Measurements from ENCODE around the gene FBH1. TPM values are rescaled to one million over a fixed set of nuclear protein-coding genes. Genes with fewer than 3 reads are reported as not detected.
A peak's percentile ranks its signal among the peaks of the same experiment; 100 is the strongest.
"Not testable (repeated sequence)": the region's sequence is repeated elsewhere in the genome, so short reads cannot be mapped to it uniquely, and the experiment has no call there.

The FBH1 gene
- total RNA-seq (10 to 100 TPM; 52.8 to 95.5 TPM), polyA plus RNA-seq (ENCODE audit: insufficient read length in 2 of 2) (10 to 100 TPM; 57.6 to 74.0 TPM)
- long read RNA-seq, donor 1, transcript FBH1-201 (21 exons, 3,560 nt) = major isoform, 7 of 20 reads
- long read RNA-seq, donor 1, partial matches to known transcripts = 13 of 20 reads
- long read RNA-seq, donor 1, other reads (novel, unspliced or antisense) = 0 of 20 reads
- long read RNA-seq, donor 2, partial matches to known transcripts = 0 of 1 reads
- long read RNA-seq, donor 2, other reads (novel, unspliced or antisense) = 0 of 1 reads
- long read RNA-seq, donor 3, partial matches to known transcripts = 0 of 3 reads
- long read RNA-seq, donor 3, other reads (novel, unspliced or antisense) = 0 of 3 reads
- long read RNA-seq, donor 4, partial matches to known transcripts = 27 of 32 reads
- long read RNA-seq, donor 4, other reads (novel, unspliced or antisense) = 0 of 32 reads

- Histone ChIP-seq H3K27me3 (ENCODE audit: control insufficient read depth, insufficient read depth, low read length) (no peaks in the 10 kb centered on the region), H3K36me3 (ENCODE audit: control insufficient read depth, insufficient read depth, low read length) (peaks cover 14% of the 10 kb centered on the region), H3K9me3 (ENCODE audit: control insufficient read depth, insufficient read depth, low read length) (no peaks in the 10 kb centered on the region), H3K4me3 (ENCODE audit: low read depth, low read length) (peak within 1 kb of the TSS; percentile 78), H3K27ac (ENCODE audit: low read depth, low read length) (peak within 1 kb of the TSS; percentile 85), H3K4me1 (ENCODE audit: control insufficient read depth, insufficient read depth, low read length) (peaks cover 25% of the 10 kb centered on the region)
- peak; percentile 96 to 100 (median 99) for DNase-seq (ENCODE audit: low read depth in 4 of 6, low spot score in 6 of 6)
- WGBS (ENCODE audit: insufficient coverage) = under 1% methylated on average over 109 of the region's 109 CpGs
These were observed at the start of gene FBH1, which contains the start of gene ANKRD16 for GRCh38 chr10:5889624-5890451. Gene FBH1, plus strand, starts transcription at chr10:5890243. Its CDS starts 103 bp downstream, at chr10:5890346. Gene ANKRD16, minus strand, starts transcription at chr10:5889893. Its CDS starts 539 bp downstream, at chr10:5889354.

DNA sequence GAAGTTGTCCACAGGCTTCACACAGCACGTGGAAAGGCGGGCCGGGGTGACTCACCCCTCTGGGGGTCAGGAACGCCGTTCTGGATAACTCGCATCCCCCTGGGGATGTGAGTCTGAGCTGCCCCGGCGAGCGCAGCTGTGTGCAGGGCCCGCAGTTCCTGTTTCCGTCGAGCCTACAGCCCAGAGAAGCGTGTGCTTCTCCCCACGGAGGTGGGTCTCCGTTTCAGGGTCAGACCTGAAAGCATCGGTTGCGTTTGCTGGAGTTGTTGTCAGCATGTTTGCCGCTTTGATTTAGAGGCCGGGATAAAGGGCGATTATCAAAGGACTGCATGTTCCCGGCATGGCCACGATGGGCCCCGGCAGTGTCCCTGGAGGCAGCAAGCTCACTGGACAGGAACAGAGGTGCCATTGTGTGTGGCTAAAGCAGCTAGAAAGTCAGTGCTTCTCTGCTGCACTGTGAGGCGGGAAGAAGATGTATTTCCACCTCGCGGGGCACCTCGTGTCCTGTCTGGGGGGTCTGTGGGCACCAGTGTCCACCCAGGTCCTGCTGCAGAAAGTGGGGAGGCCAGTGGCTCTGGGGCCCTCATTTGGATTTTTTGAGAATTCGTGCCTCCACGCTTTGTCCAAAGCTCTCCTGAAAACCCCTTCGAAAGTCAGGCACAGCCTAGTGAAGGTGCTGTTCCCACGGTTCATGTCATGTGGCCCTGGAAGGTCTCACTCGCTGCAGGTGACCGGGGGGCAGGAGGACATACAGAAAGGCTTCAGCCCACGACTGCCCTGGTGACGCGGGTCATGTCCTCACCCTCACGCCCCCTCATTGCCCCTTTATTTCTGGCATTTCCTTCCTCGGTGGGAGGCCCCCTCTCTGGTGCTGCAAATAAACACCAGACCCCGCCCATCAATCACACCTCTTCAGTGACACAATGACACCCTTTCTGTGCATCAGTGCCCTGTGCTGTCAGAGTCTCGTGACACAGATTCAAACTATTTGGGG, 49.4 kb upstream of the FBH1 start:
- no peaks in the 10 kb centered on the region for H3K36me3 ChIP-seq (ENCODE audit: control insufficient read depth, insufficient read depth, low read length)
- peak overlapping the region; percentile 70 for H3K27ac ChIP-seq (ENCODE audit: low read depth, low read length)
- peaks cover 9% of the 10 kb centered on the region for H3K27me3 ChIP-seq (ENCODE audit: control insufficient read depth, insufficient read depth, low read length)
- no peaks in the 10 kb centered on the region for H3K9me3 ChIP-seq (ENCODE audit: control insufficient read depth, insufficient read depth, low read length)
- peaks cover 21% of the 10 kb centered on the region for H3K4me1 ChIP-seq (ENCODE audit: control insufficient read depth, insufficient read depth, low read length)
- H3K4me3 ChIP-seq (ENCODE audit: low read depth, low read length) = peak overlapping the region; percentile 1
- 16% methylated on average over 40 of the region's 40 CpGs for WGBS (ENCODE audit: insufficient coverage)
- DNase-seq (ENCODE audit: low read depth in 4 of 6, low spot score in 6 of 6) = peak in 5 of 6 donors; percentile 7 to 62 (median 31)

- DNase-seq (ENCODE audit: low read depth in 4 of 6, low spot score in 6 of 6) = no peak
- Histone ChIP-seq H3K4me3 (ENCODE audit: low read depth, low read length) (no peak overlapping the region), H3K4me1 (ENCODE audit: control insufficient read depth, insufficient read depth, low read length) (peaks cover 21% of the 10 kb centered on the region), H3K36me3 (ENCODE audit: control insufficient read depth, insufficient read depth, low read length) (no peaks in the 10 kb centered on the region), H3K9me3 (ENCODE audit: control insufficient read depth, insufficient read depth, low read length) (no peaks in the 10 kb centered on the region), H3K27me3 (ENCODE audit: control insufficient read depth, insufficient read depth, low read length) (peaks cover 9% of the 10 kb centered on the region), H3K27ac (ENCODE audit: low read depth, low read length) (no peak overlapping the region)
- 96% methylated on average over 8 of the region's 14 CpGs for WGBS (ENCODE audit: insufficient coverage)
These were observed 48.1 kb upstream of the FBH1 start for GRCh38 chr10:5841965-5842364.

DNA sequence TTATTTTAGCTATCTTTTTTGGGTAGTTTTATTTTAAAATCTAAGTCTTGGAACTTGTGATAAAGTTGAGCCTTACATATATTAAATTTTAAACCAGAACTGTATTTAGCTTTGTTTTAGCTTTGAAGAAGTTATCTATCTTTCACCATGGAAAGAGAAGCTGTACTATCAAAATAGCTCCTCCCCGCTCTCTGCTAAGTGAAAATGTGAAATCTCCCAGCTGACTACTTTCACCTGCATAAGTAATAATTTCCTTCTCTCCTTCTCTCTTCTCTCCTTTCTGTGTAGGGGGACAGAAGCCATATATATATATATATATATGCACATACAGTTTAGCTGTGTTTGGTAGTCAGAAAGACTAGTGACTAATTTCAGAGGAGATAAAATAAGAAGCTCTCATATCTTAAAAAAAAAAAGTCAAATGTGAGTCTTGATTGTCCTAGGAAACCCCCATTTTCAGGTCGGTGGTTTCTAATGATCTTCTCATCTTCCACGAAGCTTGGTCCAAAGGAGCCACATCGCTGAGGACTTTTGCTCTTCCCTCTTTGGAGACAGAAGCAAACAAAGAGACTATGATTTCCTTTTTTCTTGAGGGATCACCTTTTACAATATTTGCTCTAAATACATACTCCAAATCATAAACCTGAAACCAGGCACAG, 46.2 kb upstream of the FBH1 start:
- DNase-seq (ENCODE audit: low read depth in 4 of 6, low spot score in 6 of 6) = no peak
- no peaks in the 10 kb centered on the region for H3K36me3 ChIP-seq (ENCODE audit: control insufficient read depth, insufficient read depth, low read length)
- peaks cover 9% of the 10 kb centered on the region for H3K27me3 ChIP-seq (ENCODE audit: control insufficient read depth, insufficient read depth, low read length)
- no peak overlapping the region for H3K27ac ChIP-seq (ENCODE audit: low read depth, low read length)
- 79% methylated on average over 3 of the region's 4 CpGs for WGBS (ENCODE audit: insufficient coverage)
- no peaks in the 10 kb centered on the region for H3K9me3 ChIP-seq (ENCODE audit: control insufficient read depth, insufficient read depth, low read length)
- H3K4me1 ChIP-seq (ENCODE audit: control insufficient read depth, insufficient read depth, low read length) = peaks cover 21% of the 10 kb centered on the region
- H3K4me3 ChIP-seq (ENCODE audit: low read depth, low read length) = no peak overlapping the region

DNA sequence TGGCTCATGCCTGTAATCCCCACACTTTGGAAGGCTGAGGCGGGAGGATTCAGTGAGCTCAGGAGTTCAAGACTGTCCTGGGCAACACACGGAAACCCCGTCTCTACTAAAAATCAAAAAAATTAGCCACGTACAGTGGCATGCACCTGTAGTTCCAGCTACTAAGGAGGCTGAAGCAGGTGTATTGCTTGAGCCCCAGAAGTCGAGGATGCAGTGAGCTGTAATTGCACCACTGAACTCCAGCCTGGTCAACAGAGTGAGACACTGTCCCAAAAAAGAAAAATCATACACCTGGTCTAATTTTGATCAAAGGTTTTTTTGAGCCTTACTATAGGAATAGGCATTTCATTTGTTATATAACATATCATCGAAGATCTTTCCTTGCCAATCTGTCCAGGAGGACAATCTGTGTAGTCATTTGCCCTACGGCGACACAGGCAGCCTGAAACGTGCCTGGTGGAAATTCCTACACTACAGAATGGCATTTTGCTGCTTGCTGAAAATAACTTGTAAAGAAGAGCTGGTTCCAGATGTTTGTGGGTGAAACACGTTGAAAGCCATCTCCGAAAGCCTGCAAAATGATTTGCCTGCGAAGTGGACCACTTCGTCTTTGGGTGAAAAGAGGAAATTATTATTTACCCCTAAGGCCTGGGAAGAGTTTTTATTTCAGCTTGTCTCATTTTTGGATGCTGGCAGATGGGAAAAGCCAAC, 45.5 kb upstream of the FBH1 start:
- Histone ChIP-seq H3K27ac (ENCODE audit: low read depth, low read length) (no peak overlapping the region), H3K4me1 (ENCODE audit: control insufficient read depth, insufficient read depth, low read length) (peaks cover 20% of the 10 kb centered on the region), H3K4me3 (ENCODE audit: low read depth, low read length) (no peak overlapping the region), H3K9me3 (ENCODE audit: control insufficient read depth, insufficient read depth, low read length) (no peaks in the 10 kb centered on the region), H3K27me3 (ENCODE audit: control insufficient read depth, insufficient read depth, low read length) (peaks cover 9% of the 10 kb centered on the region), H3K36me3 (ENCODE audit: control insufficient read depth, insufficient read depth, low read length) (no peaks in the 10 kb centered on the region)
- DNase-seq (ENCODE audit: low read depth in 4 of 6, low spot score in 6 of 6) = no peak
- 83% methylated on average over 8 of the region's 13 CpGs for WGBS (ENCODE audit: insufficient coverage)

DNA sequence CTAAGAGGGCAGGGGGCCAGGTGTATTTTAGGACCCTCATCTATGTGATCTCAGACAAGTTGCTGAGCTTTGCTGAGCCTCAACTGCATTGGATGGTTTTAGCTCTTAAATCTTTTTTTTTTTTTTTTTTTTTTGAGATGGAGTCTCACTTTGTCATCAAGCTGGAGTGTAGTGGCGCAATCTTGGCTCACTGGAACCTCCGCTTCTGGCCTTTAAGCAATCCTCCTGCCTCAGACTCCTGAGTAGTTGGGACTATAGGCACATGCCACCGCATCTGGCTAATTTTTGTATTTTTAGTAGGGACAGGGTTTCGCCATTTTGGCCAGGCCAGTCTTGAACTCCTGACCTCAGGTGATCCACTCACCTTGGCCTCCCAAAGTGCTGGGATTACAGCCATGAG, 43.4 kb upstream of the FBH1 start:
- not testable (repeated sequence) for H3K4me3 ChIP-seq (ENCODE audit: low read depth, low read length); H3K27me3 ChIP-seq (ENCODE audit: control insufficient read depth, insufficient read depth, low read length); H3K36me3 ChIP-seq (ENCODE audit: control insufficient read depth, insufficient read depth, low read length); DNase-seq (ENCODE audit: low read depth in 4 of 6, low spot score in 6 of 6); H3K4me1 ChIP-seq (ENCODE audit: control insufficient read depth, insufficient read depth, low read length); H3K9me3 ChIP-seq (ENCODE audit: control insufficient read depth, insufficient read depth, low read length)
- H3K27ac ChIP-seq (ENCODE audit: low read depth, low read length) = peak overlapping the region; percentile 61
- WGBS (ENCODE audit: insufficient coverage) = 100% methylated on average over 2 of the region's 4 CpGs

DNA sequence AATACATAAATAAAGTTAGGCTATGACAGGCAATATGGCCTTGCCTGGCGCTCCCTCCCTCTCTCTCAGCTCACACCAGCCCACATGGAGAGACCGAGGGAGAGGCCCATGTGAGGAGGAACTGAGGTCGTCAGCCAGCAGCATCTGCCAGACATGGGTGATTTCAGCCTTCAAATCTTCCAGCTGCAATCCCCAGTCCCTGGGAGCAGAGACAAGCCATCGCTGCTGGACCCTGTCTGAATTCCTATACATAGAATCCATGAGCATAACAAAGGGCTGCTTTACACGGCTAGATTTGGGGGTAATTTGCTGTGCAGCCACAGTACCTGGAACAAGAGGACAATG, 35.9 kb upstream of the FBH1 start:
- Histone ChIP-seq H3K27ac (ENCODE audit: low read depth, low read length) (no peak overlapping the region), H3K36me3 (ENCODE audit: control insufficient read depth, insufficient read depth, low read length) (no peaks in the 10 kb centered on the region), H3K27me3 (ENCODE audit: control insufficient read depth, insufficient read depth, low read length) (no peaks in the 10 kb centered on the region), H3K4me3 (ENCODE audit: low read depth, low read length) (no peak overlapping the region), H3K4me1 (ENCODE audit: control insufficient read depth, insufficient read depth, low read length) (no peaks in the 10 kb centered on the region), H3K9me3 (ENCODE audit: control insufficient read depth, insufficient read depth, low read length) (no peaks in the 10 kb centered on the region)
- WGBS (ENCODE audit: insufficient coverage) = 43% methylated on average over 2 of the region's 5 CpGs
- no peak for DNase-seq (ENCODE audit: low read depth in 4 of 6, low spot score in 6 of 6)

DNA sequence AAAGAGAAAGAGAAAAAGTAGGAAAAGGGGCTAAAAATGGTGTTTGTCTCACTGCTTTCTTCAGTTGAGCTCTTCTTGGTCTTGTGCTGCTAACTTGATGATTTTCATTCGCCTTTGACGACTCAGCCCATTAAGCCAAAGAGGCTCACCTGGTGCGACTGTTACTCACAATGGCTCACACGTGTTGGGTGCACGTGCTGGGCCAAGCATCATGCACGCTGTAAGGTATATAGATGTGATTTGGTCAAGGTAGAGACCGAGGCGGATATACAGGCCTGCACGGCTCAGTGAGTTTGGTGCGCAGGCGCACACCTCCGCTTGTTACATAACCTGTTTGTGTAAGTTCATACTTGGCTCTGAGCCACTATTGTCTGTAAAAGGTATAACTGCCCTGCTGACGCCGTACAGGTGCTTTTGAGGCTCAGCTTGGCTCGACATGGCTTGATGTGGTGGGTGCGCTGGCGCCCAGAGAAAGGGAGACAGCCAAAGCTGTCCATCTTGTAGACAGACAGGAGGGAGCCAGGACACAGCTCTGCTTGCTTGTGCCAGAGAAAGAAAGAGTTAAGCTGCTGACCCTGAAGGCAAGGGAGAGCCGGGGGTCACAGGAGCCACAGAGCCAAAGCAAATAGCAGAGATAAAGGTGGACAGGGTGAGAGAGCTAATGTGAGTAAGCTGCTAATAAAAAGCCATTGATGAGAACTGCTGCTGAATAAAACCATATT, 33.9 kb upstream of the FBH1 start:
- Histone ChIP-seq H3K4me1 (ENCODE audit: control insufficient read depth, insufficient read depth, low read length) (no peaks in the 10 kb centered on the region), H3K4me3 (ENCODE audit: low read depth, low read length) (no peak overlapping the region), H3K27me3 (ENCODE audit: control insufficient read depth, insufficient read depth, low read length) (no peaks in the 10 kb centered on the region), H3K36me3 (ENCODE audit: control insufficient read depth, insufficient read depth, low read length) (no peaks in the 10 kb centered on the region), H3K27ac (ENCODE audit: low read depth, low read length) (no peak overlapping the region), H3K9me3 (ENCODE audit: control insufficient read depth, insufficient read depth, low read length) (no peaks in the 10 kb centered on the region)
- 88% methylated on average over 18 of the region's 18 CpGs for WGBS (ENCODE audit: insufficient coverage)
- DNase-seq (ENCODE audit: low read depth in 4 of 6, low spot score in 6 of 6) = no peak

All from spinal cord (tissue), 10 donors.